HT-29 (cell line): ENCODE measurements around the gene MOB3B. TPM values are rescaled to one million over a fixed set of nuclear protein-coding genes. Genes with fewer than 3 reads are reported as not detected.
"Not testable (repeated sequence)": the region's sequence is repeated elsewhere in the genome, so short reads cannot be mapped to it uniquely, and the experiment has no call there.

Experiments used
- DNase-seq: peaks from one replicate; pipeline ENCODE4 v3.0.0-alpha.2; 2015; ENCODE audit warnings: low spot score
- total RNA-seq: library from RNA; depleted of rRNA; stranded (reverse); fragments of >200 nt; shearing (Covaris generic); gene quantifications from 2 replicates; pipeline ENCODE4 v1.2.3, GENCODE V29; 2014

The MOB3B gene
- total RNA-seq, 1 experiment from 2014 or later = 3.1 TPM

- DNase-seq = no peak
Measured at GRCh38 chr9:27425827-27426510, 103.6 kb downstream of the MOB3B start.

- DNase-seq = no peak
Measured at GRCh38 chr9:27423915-27424710, 105.5 kb downstream of the MOB3B start.

- DNase-seq = no peak
Measured at GRCh38 chr9:27422279-27422834, 107.3 kb downstream of the MOB3B start.

GRCh38 chr9:27421577-27421976 is 108.0 kb downstream of the MOB3B start:
- DNase-seq = no peak

- not testable (repeated sequence) for DNase-seq
Measured at GRCh38 chr9:27419558-27419957, 110.1 kb downstream of the MOB3B start.

GRCh38 chr9:27414220-27414761 is 115.3 kb downstream of the MOB3B start:
- no peak for DNase-seq

- DNase-seq = no peak
Measured at GRCh38 chr9:27413511-27414219, 115.9 kb downstream of the MOB3B start.

- DNase-seq = no peak
Measured at GRCh38 chr9:27412963-27413362, 116.7 kb downstream of the MOB3B start.

- DNase-seq = no peak
Measured at GRCh38 chr9:27412081-27412480, 117.5 kb downstream of the MOB3B start.

- no peak for DNase-seq
Measured at GRCh38 chr9:27408482-27408881, 121.1 kb downstream of the MOB3B start.

GRCh38 chr9:27408001-27408400 is 121.6 kb downstream of the MOB3B start:
- no peak for DNase-seq

- peak; percentile 31 for DNase-seq
Measured at GRCh38 chr9:27407491-27407890, 122.1 kb downstream of the MOB3B start.

GRCh38 chr9:27404661-27405060 is 125.0 kb downstream of the MOB3B start:
- DNase-seq = no peak

GRCh38 chr9:27402626-27403025 is 127.0 kb downstream of the MOB3B start:
- DNase-seq = no peak

- no peak for DNase-seq
Measured at GRCh38 chr9:27400334-27400880, 129.2 kb downstream of the MOB3B start.

- no peak for DNase-seq
Measured at GRCh38 chr9:27398982-27399653, 130.5 kb downstream of the MOB3B start.

- no peak for DNase-seq
Measured at GRCh38 chr9:27396495-27396894, 133.1 kb downstream of the MOB3B start.

- no peak for DNase-seq
Measured at GRCh38 chr9:27395484-27395921, 134.1 kb downstream of the MOB3B start.

- peak; percentile 25 for DNase-seq
Measured at GRCh38 chr9:27394826-27395201, 134.8 kb downstream of the MOB3B start.

GRCh38 chr9:27394154-27394825 is 135.3 kb downstream of the MOB3B start:
- peak; percentile 59 for DNase-seq
